CD14-positive monocyte (primary cell): ENCODE measurements around the gene PANK4. TPM values are rescaled to one million over a fixed set of nuclear protein-coding genes. Genes with fewer than 3 reads are reported as not detected.

Experiments used
- DNase-seq, 3 donors: peaks; one replicate each; pipeline ENCODE4 v3.0.0-alpha.2; 2011 to 2022
- H2AFZ ChIP-seq: 2 replicates; pipeline ENCODE4 v1.6.0; 2012; ENCODE audit warnings: mild to moderate bottlenecking, low read depth, low read length, inconsistent platforms; ENCODE audit not compliant: insufficient read depth, poor library complexity, severe bottlenecking
- H3K27ac ChIP-seq, 2 donors: 1 replicate in 1 of 2; 2 replicates in 1 of 2; pipeline ENCODE4 v1.5.1; 2012 to 2013; ENCODE audit warnings: low read length in 2 of 2, control low read depth in 1 of 2, inconsistent platforms in 1 of 2, low read depth in 1 of 2, mild to moderate bottlenecking in 1 of 2
- H3K27me3 ChIP-seq, 2 donors: one replicate each; pipeline versions ENCODE4 v1.6.0 to v1.6.1; 2011 to 2013; ENCODE audit warnings: low read length in 2 of 2; ENCODE audit not compliant: control insufficient read depth in 2 of 2, insufficient read depth in 2 of 2
- H3K36me3 ChIP-seq, 2 donors: replicated peaks in 1 of 2; 1 replicate in 1 of 2; 2 replicates in 1 of 2; pipeline versions ENCODE4 v1.5.1 to v1.6.1; 2012 to 2013; ENCODE audit warnings: low read length in 2 of 2, control low read depth in 1 of 2, inconsistent platforms in 1 of 2, mild to moderate bottlenecking in 1 of 2; ENCODE audit not compliant: insufficient read depth in 2 of 2, control insufficient read depth in 1 of 2
- H3K4me1 ChIP-seq, 2 donors: 1 replicate in 1 of 2; 2 replicates in 1 of 2; pipeline versions ENCODE4 v1.5.1 to v1.6.1; 2012 to 2013; ENCODE audit warnings: low read length in 2 of 2, control low read depth in 1 of 2, inconsistent platforms in 1 of 2, mild to moderate bottlenecking in 1 of 2, moderate library complexity in 1 of 2; ENCODE audit not compliant: insufficient read depth in 2 of 2, control insufficient read depth in 1 of 2
- H3K4me2 ChIP-seq: replicated peaks from 2 replicates; pipeline ENCODE3; 2012; ENCODE audit warnings: low read length, moderate library complexity, mild to moderate bottlenecking; ENCODE audit not compliant: poor library complexity, severe bottlenecking; ENCODE audit errors: extremely low read depth
- H3K4me3 ChIP-seq, 3 experiments: fragments of 200-600 bp in 1 of 3; sonication (generic) in 1 of 3; replicated peaks in 1 of 3; 1 replicate in 2 of 3; 2 replicates in 1 of 3; pipeline ENCODE4 v1.5.1; 2011 to 2013; ENCODE audit warnings: low read length in 3 of 3, mild to moderate bottlenecking in 3 of 3, control low read depth in 2 of 3, low read depth in 2 of 3, inconsistent platforms in 1 of 3, moderate library complexity in 1 of 3
- H3K79me2 ChIP-seq: 2 replicates; pipeline ENCODE4 v1.6.0; 2012; ENCODE audit warnings: mild to moderate bottlenecking, control low read depth, inconsistent platforms, low read length, moderate library complexity; ENCODE audit not compliant: insufficient read depth
- H3K9ac ChIP-seq: 2 replicates; pipeline ENCODE4 v1.6.0; 2017; ENCODE audit warnings: low read length, mild to moderate bottlenecking; ENCODE audit not compliant: insufficient read depth, poor library complexity, severe bottlenecking
- H3K9me3 ChIP-seq, 2 donors: replicated peaks in 1 of 2; 1 replicate in 1 of 2; 2 replicates in 1 of 2; pipeline versions ENCODE4 v1.5.1 to v1.6.1; 2012 to 2013; ENCODE audit warnings: low read length in 2 of 2, control low read depth in 1 of 2; ENCODE audit not compliant: control insufficient read depth in 1 of 2, insufficient read depth in 1 of 2
- H4K20me1 ChIP-seq: 2 replicates; pipeline ENCODE4 v1.6.0; 2012; ENCODE audit warnings: mild to moderate bottlenecking, low read length, control low read depth, moderate library complexity; ENCODE audit not compliant: insufficient read depth
- H3K27ac Mint-ChIP-seq, 7 donors: one replicate each; pipeline ENCODE4 v1.8.0; 2020; ENCODE audit warnings: mild to moderate bottlenecking in 7 of 7, mixed read lengths in 7 of 7, moderate library complexity in 6 of 7, inconsistent platforms in 2 of 7
- H3K27me3 Mint-ChIP-seq, 3 donors: one replicate each; pipeline ENCODE4 v1.8.0; 2021 to 2022; ENCODE audit warnings: low read depth in 3 of 3, mild to moderate bottlenecking in 3 of 3, mixed read lengths in 3 of 3, moderate library complexity in 3 of 3, inconsistent platforms in 1 of 3
- H3K36me3 Mint-ChIP-seq, 2 donors: one replicate each; pipeline ENCODE4 v1.8.0; 2020; ENCODE audit warnings: mixed read lengths in 2 of 2, inconsistent platforms in 1 of 2, mild to moderate bottlenecking in 1 of 2
- H3K4me1 Mint-ChIP-seq: one replicate; pipeline ENCODE4 v1.8.0; 2020; ENCODE audit warnings: mild to moderate bottlenecking, mixed read lengths
- H3K4me3 Mint-ChIP-seq, 2 donors: one replicate each; pipeline ENCODE4 v1.8.0; 2020; ENCODE audit warnings: mild to moderate bottlenecking in 2 of 2, mixed read lengths in 2 of 2, moderate library complexity in 1 of 2
- H3K9me3 Mint-ChIP-seq, 7 donors: one replicate each; pipeline ENCODE4 v1.8.0; 2020 to 2022; ENCODE audit warnings: mixed read lengths in 7 of 7, mild to moderate bottlenecking in 6 of 7, moderate library complexity in 6 of 7, inconsistent platforms in 2 of 7
- CTCF ChIP-seq: fragments of 200-600 bp; IDR thresholded peaks from one replicate; pipeline ENCODE4 v1.8.0; 2022; ENCODE audit warnings: antibody characterized with exemption, mild to moderate bottlenecking
- WGBS: methylation state at CpG from one replicate; pipeline ENCODE4 v1.1.5; 2013; ENCODE audit warnings: missing lambda C conversion rate; ENCODE audit not compliant: insufficient coverage; 5-methylcytosine and 5-hydroxymethylcytosine counted together
- intact Hi-C, 2 donors: fragments of 100-400 bp; cut with micrococcal nuclease; formaldehyde crosslinking; loops; one replicate each; pipeline versions ENCODE4 v1.15.0 to v1.15.1; 2023
- polyA plus RNA-seq, 3 donors: library from polyadenylated mRNA; depleted of rRNA in 1 of 3; unstranded in 2 of 3; stranded (reverse) in 1 of 3; fragments of 300-500 nt in 2 of 3; fragments of >200 nt in 1 of 3; fragmentation: Illumina TruSeq in 2 of 3; gene quantifications; 1 replicate in 2 of 3; 2 replicates in 1 of 3; pipeline ENCODE4 v1.2.3, GENCODE V29; 2012 to 2021

Gene PANK4
- polyA plus RNA-seq, 3 donors: 11.9 to 30.2 (median 13.7) TPM

GRCh38 chr1:2486041-2486440 lies 40.4 kb downstream of the PANK4 start:
- H4K20me1 ChIP-seq: no peaks in the 10 kb centered on the region
- no peaks in the 10 kb centered on the region for H3K4me1 ChIP-seq
- no peaks in the 10 kb centered on the region for H3K79me2 ChIP-seq
- H3K9me3 ChIP-seq: peaks cover 11 to 22% of the 10 kb centered on the region in 2 donors
- H3K27ac ChIP-seq: no peak overlapping the region
- intact Hi-C loops: no loop called here
- Mint-ChIP-seq H3K27me3 (peaks cover 0 to 9% (median 2%) of the 10 kb centered on the region in 3 donors), H3K36me3 (no peaks in the 10 kb centered on the region), H3K9me3 (peaks cover 13 to 20% (median 16%) of the 10 kb centered on the region in 7 donors), H3K4me1 (no peaks in the 10 kb centered on the region), H3K4me3 (no peak overlapping the region), H3K27ac (no peak overlapping the region)
- H3K4me3 ChIP-seq: no peak overlapping the region
- no peak for TF ChIP-seq CTCF
- no peak overlapping the region for H3K9ac ChIP-seq
- no peak overlapping the region for H3K4me2 ChIP-seq
- H3K36me3 ChIP-seq: no peaks in the 10 kb centered on the region
- no peak overlapping the region for H2AFZ ChIP-seq
- no peak for DNase-seq
- H3K27me3 ChIP-seq: no peaks in the 10 kb centered on the region
- WGBS: 89% methylated on average over 4 of the region's 4 CpGs

GRCh38 chr1:2483970-2484369 lies 42.4 kb downstream of the PANK4 start:
- no peak overlapping the region for H3K4me2 ChIP-seq
- DNase-seq: no peak
- H3K36me3 ChIP-seq: no peaks in the 10 kb centered on the region
- H3K36me3 Mint-ChIP-seq: no peaks in the 10 kb centered on the region
- H2AFZ ChIP-seq: no peak overlapping the region
- no peak overlapping the region for H3K4me3 Mint-ChIP-seq
- peaks cover 0 to 6% (median 0%) of the 10 kb centered on the region in 3 donors for H3K27me3 Mint-ChIP-seq
- no peaks in the 10 kb centered on the region for H3K4me1 Mint-ChIP-seq
- peaks cover 11 to 14% (median 12%) of the 10 kb centered on the region in 7 donors for H3K9me3 Mint-ChIP-seq
- no peak overlapping the region for H3K4me3 ChIP-seq
- no peaks in the 10 kb centered on the region for H3K27me3 ChIP-seq
- no peak overlapping the region for H3K9ac ChIP-seq
- H3K27ac ChIP-seq: no peak overlapping the region
- no peaks in the 10 kb centered on the region for H4K20me1 ChIP-seq
- TF ChIP-seq CTCF: no peak
- H3K4me1 ChIP-seq: no peaks in the 10 kb centered on the region
- H3K9me3 ChIP-seq: peaks cover 10 to 15% of the 10 kb centered on the region in 2 donors
- H3K79me2 ChIP-seq: no peaks in the 10 kb centered on the region
- intact Hi-C loops: no loop called here
- 92% methylated on average over 13 of the region's 16 CpGs for whole genome bisulfite sequencing
- H3K27ac Mint-ChIP-seq: no peak overlapping the region
